ENCODE measurements around the gene PIH1D2.

PIH1D2 gene

DNA sequence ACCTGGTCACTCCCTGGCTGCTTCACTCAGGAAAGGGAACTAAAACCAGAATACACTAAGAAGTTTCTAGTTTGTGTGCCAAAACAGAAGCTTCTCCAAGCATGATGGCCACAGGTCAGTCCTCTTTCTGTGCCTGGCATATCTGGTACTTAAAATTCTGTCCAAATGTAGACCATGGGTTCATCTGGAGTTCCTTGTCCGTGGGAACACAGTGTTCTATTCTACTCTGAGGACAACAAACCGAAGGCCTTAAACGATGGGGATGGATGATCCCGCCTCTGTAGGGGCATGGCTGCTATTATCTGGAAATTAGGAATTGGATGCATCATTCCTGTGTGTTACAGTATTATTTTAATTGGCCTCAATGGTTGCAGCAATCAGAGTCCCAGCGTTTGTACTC, 54.8 kb downstream of the PIH1D2 start:
- TF ChIP-seq SETDB1 (IDR thresholded peaks at IDR 0.05; ENCODE audit: insufficient read length, low read length) (no peak), TCF7L2 (IDR thresholded peaks at IDR 0.05; ENCODE audit: borderline replicate concordance, low read depth, low read length) (no peak)
- TF ChIP-seq, protein P1, sequence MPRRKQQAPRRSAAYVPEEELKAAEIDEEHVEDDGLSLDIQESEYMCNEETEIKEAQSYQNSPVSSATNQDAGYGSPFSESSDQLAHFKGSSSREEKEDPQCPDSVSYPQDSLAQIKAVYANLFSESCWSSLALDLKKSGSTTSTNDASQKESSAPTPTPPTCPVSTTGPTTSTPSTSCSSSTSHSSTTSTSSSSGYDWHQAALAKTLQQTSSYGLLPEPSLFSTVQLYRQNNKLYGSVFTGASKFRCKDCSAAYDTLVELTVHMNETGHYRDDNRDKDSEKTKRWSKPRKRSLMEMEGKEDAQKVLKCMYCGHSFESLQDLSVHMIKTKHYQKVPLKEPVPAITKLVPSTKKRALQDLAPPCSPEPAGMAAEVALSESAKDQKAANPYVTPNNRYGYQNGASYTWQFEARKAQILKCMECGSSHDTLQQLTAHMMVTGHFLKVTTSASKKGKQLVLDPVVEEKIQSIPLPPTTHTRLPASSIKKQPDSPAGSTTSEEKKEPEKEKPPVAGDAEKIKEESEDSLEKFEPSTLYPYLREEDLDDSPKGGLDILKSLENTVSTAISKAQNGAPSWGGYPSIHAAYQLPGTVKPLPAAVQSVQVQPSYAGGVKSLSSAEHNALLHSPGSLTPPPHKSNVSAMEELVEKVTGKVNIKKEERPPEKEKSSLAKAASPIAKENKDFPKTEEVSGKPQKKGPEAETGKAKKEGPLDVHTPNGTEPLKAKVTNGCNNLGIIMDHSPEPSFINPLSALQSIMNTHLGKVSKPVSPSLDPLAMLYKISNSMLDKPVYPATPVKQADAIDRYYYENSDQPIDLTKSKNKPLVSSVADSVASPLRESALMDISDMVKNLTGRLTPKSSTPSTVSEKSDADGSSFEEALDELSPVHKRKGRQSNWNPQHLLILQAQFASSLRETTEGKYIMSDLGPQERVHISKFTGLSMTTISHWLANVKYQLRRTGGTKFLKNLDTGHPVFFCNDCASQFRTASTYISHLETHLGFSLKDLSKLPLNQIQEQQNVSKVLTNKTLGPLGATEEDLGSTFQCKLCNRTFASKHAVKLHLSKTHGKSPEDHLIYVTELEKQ (tag by site-specific recombination; IDR thresholded peaks at IDR 0.05; ENCODE audit: borderline replicate concordance) = no peak
- TF ChIP-seq, protein P2, sequence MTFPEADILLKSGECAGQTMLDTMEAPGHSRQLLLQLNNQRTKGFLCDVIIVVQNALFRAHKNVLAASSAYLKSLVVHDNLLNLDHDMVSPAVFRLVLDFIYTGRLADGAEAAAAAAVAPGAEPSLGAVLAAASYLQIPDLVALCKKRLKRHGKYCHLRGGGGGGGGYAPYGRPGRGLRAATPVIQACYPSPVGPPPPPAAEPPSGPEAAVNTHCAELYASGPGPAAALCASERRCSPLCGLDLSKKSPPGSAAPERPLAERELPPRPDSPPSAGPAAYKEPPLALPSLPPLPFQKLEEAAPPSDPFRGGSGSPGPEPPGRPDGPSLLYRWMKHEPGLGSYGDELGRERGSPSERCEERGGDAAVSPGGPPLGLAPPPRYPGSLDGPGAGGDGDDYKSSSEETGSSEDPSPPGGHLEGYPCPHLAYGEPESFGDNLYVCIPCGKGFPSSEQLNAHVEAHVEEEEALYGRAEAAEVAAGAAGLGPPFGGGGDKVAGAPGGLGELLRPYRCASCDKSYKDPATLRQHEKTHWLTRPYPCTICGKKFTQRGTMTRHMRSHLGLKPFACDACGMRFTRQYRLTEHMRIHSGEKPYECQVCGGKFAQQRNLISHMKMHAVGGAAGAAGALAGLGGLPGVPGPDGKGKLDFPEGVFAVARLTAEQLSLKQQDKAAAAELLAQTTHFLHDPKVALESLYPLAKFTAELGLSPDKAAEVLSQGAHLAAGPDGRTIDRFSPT (tag by site-specific recombination; IDR thresholded peaks at IDR 0.05) = no peak
- Histone ChIP-seq H3K36me3 (ENCODE audit: control insufficient read depth in 2 of 2, insufficient read depth in 1 of 2, low read length in 2 of 2) (peaks cover 0 to 28% of the 10 kb centered on the region in 2 experiments; a peak in 1 of 3 replicates), H3K4me1 (ENCODE audit: control insufficient read depth, insufficient read depth, low read length) (no peaks in the 10 kb centered on the region), H3K4me3 (ENCODE audit: low read depth, low read length) (no peak overlapping the region), H3K9me3 (ENCODE audit: control insufficient read depth, insufficient read depth, low read depth, low read length) (no peaks in the 10 kb centered on the region), H3K27ac (ENCODE audit: extremely low read depth, low read depth, low read length) (no peak overlapping the region)
- ChIA-PET CTCF (interaction anchor here (0.7 kb wide), 1 partner anchor 150 kb away, joined by 3 read pairs; no protein-coding TSS in a partner anchor), POLR2A (no interaction called here)
